ENCODE results near the gene GNA14.

- no peak for TF ChIP-seq POLR2A (IDR thresholded peaks at IDR 0.05)
- TF ChIP-seq, protein P1, sequence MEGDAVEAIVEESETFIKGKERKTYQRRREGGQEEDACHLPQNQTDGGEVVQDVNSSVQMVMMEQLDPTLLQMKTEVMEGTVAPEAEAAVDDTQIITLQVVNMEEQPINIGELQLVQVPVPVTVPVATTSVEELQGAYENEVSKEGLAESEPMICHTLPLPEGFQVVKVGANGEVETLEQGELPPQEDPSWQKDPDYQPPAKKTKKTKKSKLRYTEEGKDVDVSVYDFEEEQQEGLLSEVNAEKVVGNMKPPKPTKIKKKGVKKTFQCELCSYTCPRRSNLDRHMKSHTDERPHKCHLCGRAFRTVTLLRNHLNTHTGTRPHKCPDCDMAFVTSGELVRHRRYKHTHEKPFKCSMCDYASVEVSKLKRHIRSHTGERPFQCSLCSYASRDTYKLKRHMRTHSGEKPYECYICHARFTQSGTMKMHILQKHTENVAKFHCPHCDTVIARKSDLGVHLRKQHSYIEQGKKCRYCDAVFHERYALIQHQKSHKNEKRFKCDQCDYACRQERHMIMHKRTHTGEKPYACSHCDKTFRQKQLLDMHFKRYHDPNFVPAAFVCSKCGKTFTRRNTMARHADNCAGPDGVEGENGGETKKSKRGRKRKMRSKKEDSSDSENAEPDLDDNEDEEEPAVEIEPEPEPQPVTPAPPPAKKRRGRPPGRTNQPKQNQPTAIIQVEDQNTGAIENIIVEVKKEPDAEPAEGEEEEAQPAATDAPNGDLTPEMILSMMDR (IDR thresholded peaks at IDR 0.05), result no peak
These were observed 115.5 kb downstream of the GNA14 start for GRCh38 chr9:77532607-77533006.
